ENCODE data around the gene ZNF74. TPM values are rescaled to one million over a fixed set of nuclear protein-coding genes. Genes with fewer than 3 reads are reported as not detected.

ZNF74 gene
- total and polyA plus RNA-seq, 8 donors, result 5.0 to 9.1 (median 5.7) TPM

DNA sequence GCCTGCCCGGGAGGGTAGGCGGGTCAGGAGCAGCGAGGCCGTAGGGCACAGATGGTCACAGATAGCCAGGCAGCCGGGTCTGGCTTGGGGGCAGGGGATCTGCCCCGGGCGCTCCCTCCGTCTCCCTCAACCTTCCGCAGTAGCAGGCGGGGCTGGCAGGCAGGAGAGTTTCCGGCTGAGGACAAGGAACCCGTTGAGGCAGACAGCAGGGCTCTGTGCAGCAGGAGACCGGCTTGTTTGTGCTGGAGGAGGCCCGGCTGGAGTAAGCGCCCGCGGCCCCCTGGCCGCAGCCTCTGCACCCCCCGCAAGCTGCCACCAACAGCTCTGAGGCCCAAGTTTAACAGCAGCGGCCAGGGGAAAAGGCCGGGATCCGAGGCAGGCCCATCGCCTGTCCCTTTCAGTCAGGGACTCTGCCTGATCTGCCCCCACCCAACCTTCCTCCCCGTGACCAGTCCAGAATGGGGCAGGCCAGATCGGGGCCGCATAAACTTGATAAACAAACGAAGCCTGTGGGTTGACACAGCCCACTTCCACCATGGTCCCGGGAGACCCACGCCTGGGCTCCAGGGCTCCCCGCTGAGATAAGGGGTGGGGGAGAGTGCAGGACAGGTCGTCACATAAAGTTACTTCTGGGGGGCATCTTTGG is 30.1 kb downstream of the ZNF74 start:
- peak in 1 of 6 donors; percentile 68 for DNase-seq
- H3K9me3 ChIP-seq, result no peaks in the 10 kb centered on the region
- WGBS, 2 donors, result 77 to 78% methylated on average over 27 to 31 of the region's 31 CpGs
- no peak for ATAC-seq
- H3K4me1 ChIP-seq, result peaks cover 0 to 3% (median 3%) of the 10 kb centered on the region in 3 donors
- intact Hi-C loops (cut with DNase I), result loop anchor here in 1 of 3 donors (10.0 kb wide), 1 partner anchor 71 kb away; the partner anchor contains the start of gene KLHL22
- no peaks in the 10 kb centered on the region for H3K36me3 ChIP-seq
- peaks cover 0 to 20% (median 0%) of the 10 kb centered on the region in 4 donors for H3K27me3 ChIP-seq
- no peak overlapping the region for H3K27ac ChIP-seq
- no peak overlapping the region for H3K4me3 ChIP-seq
- TF ChIP-seq, protein P1, sequence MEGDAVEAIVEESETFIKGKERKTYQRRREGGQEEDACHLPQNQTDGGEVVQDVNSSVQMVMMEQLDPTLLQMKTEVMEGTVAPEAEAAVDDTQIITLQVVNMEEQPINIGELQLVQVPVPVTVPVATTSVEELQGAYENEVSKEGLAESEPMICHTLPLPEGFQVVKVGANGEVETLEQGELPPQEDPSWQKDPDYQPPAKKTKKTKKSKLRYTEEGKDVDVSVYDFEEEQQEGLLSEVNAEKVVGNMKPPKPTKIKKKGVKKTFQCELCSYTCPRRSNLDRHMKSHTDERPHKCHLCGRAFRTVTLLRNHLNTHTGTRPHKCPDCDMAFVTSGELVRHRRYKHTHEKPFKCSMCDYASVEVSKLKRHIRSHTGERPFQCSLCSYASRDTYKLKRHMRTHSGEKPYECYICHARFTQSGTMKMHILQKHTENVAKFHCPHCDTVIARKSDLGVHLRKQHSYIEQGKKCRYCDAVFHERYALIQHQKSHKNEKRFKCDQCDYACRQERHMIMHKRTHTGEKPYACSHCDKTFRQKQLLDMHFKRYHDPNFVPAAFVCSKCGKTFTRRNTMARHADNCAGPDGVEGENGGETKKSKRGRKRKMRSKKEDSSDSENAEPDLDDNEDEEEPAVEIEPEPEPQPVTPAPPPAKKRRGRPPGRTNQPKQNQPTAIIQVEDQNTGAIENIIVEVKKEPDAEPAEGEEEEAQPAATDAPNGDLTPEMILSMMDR (IDR thresholded peaks at IDR 0.05), result no peak
- no peak for FAIRE-seq

DNA sequence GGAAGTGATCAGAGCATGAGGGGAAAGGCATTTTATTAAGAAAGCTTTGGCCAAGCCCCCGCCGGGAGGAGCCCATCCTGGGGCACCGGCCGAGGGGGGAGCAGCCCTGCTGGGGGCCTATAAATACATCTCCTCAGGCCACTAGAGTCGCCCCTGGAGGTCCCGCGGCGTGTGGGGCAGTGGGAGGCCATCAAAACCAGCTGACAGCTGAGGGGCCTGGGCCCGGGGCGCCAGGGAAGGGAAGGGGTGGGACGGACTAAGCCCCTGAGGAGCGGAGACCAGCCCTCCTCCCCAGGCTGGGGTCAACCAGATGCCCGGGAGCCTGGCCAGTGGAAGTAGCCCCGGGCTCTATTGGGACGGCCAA is 30.6 kb downstream of the ZNF74 start:
- H3K4me3 ChIP-seq, result no peak overlapping the region
- H3K4me1 ChIP-seq, result peaks cover 0 to 5% (median 3%) of the 10 kb centered on the region in 3 donors
- intact Hi-C loops (cut with DNase I), result loop anchor here in 1 of 3 donors (10.0 kb wide), 1 partner anchor 70 kb away; the partner anchor contains the start of gene KLHL22
- no peaks in the 10 kb centered on the region for H3K36me3 ChIP-seq
- DNase-seq, result peak in 1 of 6 donors; percentile 63
- no peaks in the 10 kb centered on the region for H3K9me3 ChIP-seq
- ATAC-seq, result no peak
- no peak overlapping the region for H3K27ac ChIP-seq
- TF ChIP-seq, protein P1 (IDR thresholded peaks at IDR 0.05), result no peak
- peaks cover 0 to 20% (median 0%) of the 10 kb centered on the region in 4 donors for H3K27me3 ChIP-seq
- WGBS, 2 donors, result 81 to 82% methylated on average over 10 to 15 of the region's 15 CpGs
- FAIRE-seq, result no peak

DNA sequence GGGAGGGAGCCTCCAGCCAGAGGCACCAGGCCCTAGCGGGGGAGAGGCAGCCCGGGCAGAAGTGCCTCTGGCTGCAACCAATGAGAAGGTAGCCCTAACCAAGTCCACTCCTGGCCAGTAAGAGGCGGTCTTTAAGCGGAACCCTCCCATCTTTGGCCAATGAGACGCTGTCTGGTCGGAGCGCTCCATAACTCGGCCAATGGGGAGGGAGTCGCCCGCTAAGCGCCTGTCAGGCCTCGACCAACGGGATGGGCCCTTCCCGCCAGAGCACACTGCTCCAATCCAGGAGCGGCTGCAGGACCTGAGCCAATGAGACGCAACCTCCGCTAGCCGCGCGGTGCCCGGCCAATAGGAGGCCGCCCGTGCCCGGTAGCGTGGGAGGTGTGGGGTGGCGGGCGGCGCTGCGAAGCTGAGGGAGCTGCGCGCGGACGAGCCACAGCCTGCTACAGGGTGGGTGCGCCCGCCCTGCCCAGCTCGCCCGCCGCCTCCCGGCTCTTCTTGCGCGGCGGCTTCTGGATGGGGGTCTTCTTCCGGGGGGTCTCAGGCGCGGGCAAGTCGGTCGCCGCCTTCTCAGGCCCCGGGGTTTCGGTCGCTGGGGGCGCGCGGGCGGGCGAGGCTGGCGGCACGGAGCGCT is 31.1 kb downstream of the ZNF74 start:
- Histone ChIP-seq H3K4me1 (peaks cover 0 to 7% (median 3%) of the 10 kb centered on the region in 3 donors), H3K9me3 (no peaks in the 10 kb centered on the region), H3K27ac (no peak overlapping the region), H3K4me3 (peak overlapping the region in 1 of 4 donors; percentile 31), H3K36me3 (no peaks in the 10 kb centered on the region), H3K27me3 (peaks cover 0 to 25% (median 0%) of the 10 kb centered on the region in 4 donors)
- intact Hi-C loops (cut with DNase I), result loop anchor here in 1 of 3 donors (10.0 kb wide), 1 partner anchor 70 kb away; the partner anchor contains the start of gene KLHL22
- DNase-seq (peak in 2 of 6 donors; percentile 58 to 70), FAIRE-seq (no peak), ATAC-seq (peak in 3 of 4 donors; percentile 10 to 30 (median 21))
- TF ChIP-seq, protein P1 (IDR thresholded peaks at IDR 0.05), result no peak
- WGBS, 2 donors, result 39 to 53% methylated on average over 38 to 59 of the region's 59 CpGs

DNA sequence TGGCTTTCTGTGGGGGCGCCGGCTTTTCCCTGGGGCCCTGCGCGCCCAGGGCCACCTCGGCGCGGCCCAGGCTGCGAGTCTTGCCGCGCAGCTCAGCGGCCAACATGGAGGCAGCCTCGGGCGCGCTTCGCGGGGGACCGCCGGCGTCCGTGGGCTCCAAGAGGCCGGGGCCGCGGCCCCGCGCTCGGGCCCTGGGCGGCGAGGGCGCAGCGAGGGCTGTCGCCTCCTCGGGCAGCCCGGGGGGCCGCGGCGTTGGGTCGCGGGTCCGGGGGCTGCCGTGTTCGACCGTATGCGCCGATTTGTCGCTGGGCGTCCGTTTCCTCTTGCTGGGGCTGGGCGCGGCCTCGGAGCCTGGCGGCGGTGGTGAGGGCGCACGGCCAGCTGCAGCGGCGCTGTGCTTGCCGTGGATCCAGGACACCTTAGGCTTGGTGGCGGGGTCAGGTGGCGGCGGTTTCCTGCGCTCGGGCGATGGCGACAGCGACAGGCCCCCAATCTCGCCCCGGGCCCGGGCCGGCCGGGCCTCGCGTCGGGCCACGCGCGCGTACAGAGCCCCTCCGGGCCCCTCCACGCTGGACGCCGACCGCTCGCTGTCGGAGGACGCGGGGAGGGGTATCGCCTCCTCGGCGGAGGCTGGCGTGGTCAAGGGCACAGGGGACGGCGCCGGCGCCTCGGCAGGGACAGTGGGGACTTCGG is 31.8 kb downstream of the ZNF74 start:
- TF ChIP-seq, protein P1 (IDR thresholded peaks at IDR 0.05), result no peak
- no peaks in the 10 kb centered on the region for H3K36me3 ChIP-seq
- H3K27me3 ChIP-seq, result peaks cover 0 to 26% (median 0%) of the 10 kb centered on the region in 4 donors
- peaks cover 0 to 10% (median 7%) of the 10 kb centered on the region in 3 donors for H3K4me1 ChIP-seq
- no peaks in the 10 kb centered on the region for H3K9me3 ChIP-seq
- DNase-seq, result peak in 2 of 6 donors; percentile 64 to 74
- 12 to 20% methylated on average over 56 to 96 of the region's 96 CpGs for WGBS, 2 donors
- peak overlapping the region in 2 of 4 donors; percentile 14 to 31 for H3K4me3 ChIP-seq
- FAIRE-seq, result no peak
- no peak for ATAC-seq
- intact Hi-C loops (cut with DNase I), result loop anchor here in 1 of 3 donors (10.0 kb wide), 1 partner anchor 69 kb away; the partner anchor contains the start of gene KLHL22
- H3K27ac ChIP-seq, result no peak overlapping the region
